ENCODE data around the gene C3orf18. TPM values are rescaled to one million over a fixed set of nuclear protein-coding genes. Genes with fewer than 3 reads are reported as not detected.
A peak's percentile ranks its signal among the peaks of the same experiment; 100 is the strongest.

C3orf18 gene
- total and polyA plus RNA-seq, 5 donors from 2014 or later = 7.4 to 11.9 (median 9.3) TPM

GRCh38 chr3:50602595-50603191 lies 35.1 kb upstream of the C3orf18 start:
- DNase-seq = peak in 1 of 3 donors; percentile 62
- peak overlapping the region; percentile 97 for H3K27ac ChIP-seq (ENCODE audit: insufficient read depth, low read length, poor library complexity, severe bottlenecking)

GRCh38 chr3:50600841-50601591 lies 33.5 kb upstream of the C3orf18 start:
- peak; percentile 57 to 67 for ATAC-seq (ENCODE audit: low read depth in 2 of 2)
- DNase-seq = peak; percentile 31 to 98 (median 53)
- Mint-ChIP-seq H3K27ac (peak overlapping the region; percentile 96 to 99 (median 97)), H3K4me3 (peak overlapping the region; percentile 81 to 97 (median 90)), H3K4me1 (peaks cover 15 to 77% (median 53%) of the 10 kb centered on the region in 4 donors), H3K9me3 (peaks cover 0 to 2% (median 0%) of the 10 kb centered on the region in 7 donors), H3K27me3 (no peaks in the 10 kb centered on the region), H3K36me3 (peaks cover 23% of the 10 kb centered on the region)
- peak overlapping the region; percentile 97 for H3K27ac ChIP-seq (ENCODE audit: insufficient read depth, low read length, poor library complexity, severe bottlenecking)
- H3K9me3 ChIP-seq (ENCODE audit: control insufficient read depth in 2 of 2, low read length in 2 of 2) = no peaks in the 10 kb centered on the region
- peaks cover 73% of the 10 kb centered on the region for H3K4me1 ChIP-seq (ENCODE audit: control insufficient read depth, insufficient read depth, low read length, poor library complexity, severe bottlenecking)
- H3K36me3 ChIP-seq (ENCODE audit: control insufficient read depth, insufficient read depth, low read length) = peaks cover 21% of the 10 kb centered on the region
- no peaks in the 10 kb centered on the region for H3K27me3 ChIP-seq (ENCODE audit: control insufficient read depth, insufficient read depth, low read length)
- H3K4me3 ChIP-seq (ENCODE audit: low read depth, low read length) = peak overlapping the region; percentile 55

More at GRCh38 chr3:50602595-50603191, 35.1 kb upstream of the C3orf18 start:
- Histone ChIP-seq H3K27me3 (ENCODE audit: control insufficient read depth, insufficient read depth, low read length) (no peaks in the 10 kb centered on the region), H3K36me3 (ENCODE audit: control insufficient read depth, insufficient read depth, low read length) (peaks cover 37% of the 10 kb centered on the region), H3K9me3 (ENCODE audit: control insufficient read depth in 2 of 2, low read length in 2 of 2) (no peaks in the 10 kb centered on the region), H3K4me1 (ENCODE audit: control insufficient read depth, insufficient read depth, low read length, poor library complexity, severe bottlenecking) (peaks cover 86% of the 10 kb centered on the region), H3K4me3 (ENCODE audit: low read depth, low read length) (peak overlapping the region; percentile 23)
- H3K4me3 Mint-ChIP-seq = peak overlapping the region; percentile 70 to 97 (median 90)
- H3K36me3 Mint-ChIP-seq = peaks cover 35% of the 10 kb centered on the region
- no peak for ATAC-seq (ENCODE audit: low read depth in 2 of 2)
- no peaks in the 10 kb centered on the region for H3K27me3 Mint-ChIP-seq
- H3K27ac Mint-ChIP-seq = peak overlapping the region; percentile 97 to 99 (median 97)
- H3K9me3 Mint-ChIP-seq = peaks cover 0 to 2% (median 0%) of the 10 kb centered on the region in 7 donors
- H3K4me1 Mint-ChIP-seq = peaks cover 22 to 93% (median 63%) of the 10 kb centered on the region in 4 donors

GRCh38 chr3:50600141-50600753 lies 32.7 kb upstream of the C3orf18 start:
- peak overlapping the region; percentile 97 for H3K27ac ChIP-seq (ENCODE audit: insufficient read depth, low read length, poor library complexity, severe bottlenecking)
- Mint-ChIP-seq H3K4me1 (peaks cover 11 to 77% (median 47%) of the 10 kb centered on the region in 4 donors), H3K27me3 (no peaks in the 10 kb centered on the region), H3K4me3 (peak overlapping the region in 3 of 4 donors; percentile 22 to 89 (median 54)), H3K36me3 (peaks cover 15% of the 10 kb centered on the region), H3K9me3 (peaks cover 0 to 2% (median 0%) of the 10 kb centered on the region in 7 donors), H3K27ac (peak overlapping the region; percentile 83 to 99 (median 97))
- peaks cover 13% of the 10 kb centered on the region for H3K36me3 ChIP-seq (ENCODE audit: control insufficient read depth, insufficient read depth, low read length)
- H3K4me1 ChIP-seq (ENCODE audit: control insufficient read depth, insufficient read depth, low read length, poor library complexity, severe bottlenecking) = peaks cover 65% of the 10 kb centered on the region
- no peak overlapping the region for H3K4me3 ChIP-seq (ENCODE audit: low read depth, low read length)
- DNase-seq (peak in 1 of 3 donors; percentile 85), ATAC-seq (ENCODE audit: low read depth in 2 of 2) (no peak)
- no peaks in the 10 kb centered on the region for H3K27me3 ChIP-seq (ENCODE audit: control insufficient read depth, insufficient read depth, low read length)
- no peaks in the 10 kb centered on the region for H3K9me3 ChIP-seq (ENCODE audit: control insufficient read depth in 2 of 2, low read length in 2 of 2)

GRCh38 chr3:50599716-50600118 lies 32.2 kb upstream of the C3orf18 start:
- Mint-ChIP-seq H3K9me3 (peaks cover 0 to 2% (median 0%) of the 10 kb centered on the region in 7 donors), H3K27ac (peak overlapping the region in 2 of 3 donors; percentile 83 to 99), H3K27me3 (no peaks in the 10 kb centered on the region), H3K36me3 (peaks cover 11% of the 10 kb centered on the region), H3K4me1 (peaks cover 11 to 77% (median 43%) of the 10 kb centered on the region in 4 donors), H3K4me3 (peak overlapping the region in 1 of 4 donors; percentile 22)
- ATAC-seq (ENCODE audit: low read depth in 2 of 2) (no peak), DNase-seq (no peak)
- Histone ChIP-seq H3K36me3 (ENCODE audit: control insufficient read depth, insufficient read depth, low read length) (peaks cover 8% of the 10 kb centered on the region), H3K4me1 (ENCODE audit: control insufficient read depth, insufficient read depth, low read length, poor library complexity, severe bottlenecking) (peaks cover 60% of the 10 kb centered on the region), H3K27me3 (ENCODE audit: control insufficient read depth, insufficient read depth, low read length) (no peaks in the 10 kb centered on the region), H3K9me3 (ENCODE audit: control insufficient read depth in 2 of 2, low read length in 2 of 2) (no peaks in the 10 kb centered on the region), H3K27ac (ENCODE audit: insufficient read depth, low read length, poor library complexity, severe bottlenecking) (peak overlapping the region; percentile 97), H3K4me3 (ENCODE audit: low read depth, low read length) (no peak overlapping the region)

GRCh38 chr3:50599115-50599715 lies 31.7 kb upstream of the C3orf18 start:
- Histone ChIP-seq H3K4me1 (ENCODE audit: control insufficient read depth, insufficient read depth, low read length, poor library complexity, severe bottlenecking) (peaks cover 55% of the 10 kb centered on the region), H3K27me3 (ENCODE audit: control insufficient read depth, insufficient read depth, low read length) (no peaks in the 10 kb centered on the region), H3K9me3 (ENCODE audit: control insufficient read depth in 2 of 2, low read length in 2 of 2) (no peaks in the 10 kb centered on the region), H3K36me3 (ENCODE audit: control insufficient read depth, insufficient read depth, low read length) (peaks cover 3% of the 10 kb centered on the region), H3K4me3 (ENCODE audit: low read depth, low read length) (no peak overlapping the region), H3K27ac (ENCODE audit: insufficient read depth, low read length, poor library complexity, severe bottlenecking) (peak overlapping the region; percentile 97)
- peaks cover 11 to 77% (median 43%) of the 10 kb centered on the region in 4 donors for H3K4me1 Mint-ChIP-seq
- H3K27ac Mint-ChIP-seq = peak overlapping the region in 2 of 3 donors; percentile 83 to 99
- DNase-seq (no peak), ATAC-seq (ENCODE audit: low read depth in 2 of 2) (no peak)
- no peaks in the 10 kb centered on the region for H3K27me3 Mint-ChIP-seq
- peaks cover 9% of the 10 kb centered on the region for H3K36me3 Mint-ChIP-seq
- H3K9me3 Mint-ChIP-seq = peaks cover 0 to 2% (median 0%) of the 10 kb centered on the region in 7 donors
- H3K4me3 Mint-ChIP-seq = peak overlapping the region in 2 of 4 donors; percentile 46 to 67

- Mint-ChIP-seq H3K27me3 (no peaks in the 10 kb centered on the region), H3K36me3 (no peaks in the 10 kb centered on the region), H3K4me3 (no peak overlapping the region), H3K4me1 (peaks cover 4 to 77% (median 30%) of the 10 kb centered on the region in 4 donors), H3K9me3 (no peaks in the 10 kb centered on the region), H3K27ac (peak overlapping the region; percentile 65 to 95 (median 94))
- peaks cover 52% of the 10 kb centered on the region for H3K4me1 ChIP-seq (ENCODE audit: control insufficient read depth, insufficient read depth, low read length, poor library complexity, severe bottlenecking)
- H3K36me3 ChIP-seq (ENCODE audit: control insufficient read depth, insufficient read depth, low read length) = no peaks in the 10 kb centered on the region
- DNase-seq = no peak
- H3K27ac ChIP-seq (ENCODE audit: insufficient read depth, low read length, poor library complexity, severe bottlenecking) = no peak overlapping the region
- no peak for ATAC-seq (ENCODE audit: low read depth in 2 of 2)
- H3K27me3 ChIP-seq (ENCODE audit: control insufficient read depth, insufficient read depth, low read length) = no peaks in the 10 kb centered on the region
- H3K9me3 ChIP-seq (ENCODE audit: control insufficient read depth in 2 of 2, low read length in 2 of 2) = no peaks in the 10 kb centered on the region
- no peak overlapping the region for H3K4me3 ChIP-seq (ENCODE audit: low read depth, low read length)
Measured at GRCh38 chr3:50594253-50594785, 26.8 kb upstream of the C3orf18 start.

- H3K36me3 ChIP-seq (ENCODE audit: control insufficient read depth, insufficient read depth, low read length) = no peaks in the 10 kb centered on the region
- H3K4me1 ChIP-seq (ENCODE audit: control insufficient read depth, insufficient read depth, low read length, poor library complexity, severe bottlenecking) = peaks cover 66% of the 10 kb centered on the region
- Mint-ChIP-seq H3K27ac (peak overlapping the region; percentile 94 to 98 (median 97)), H3K9me3 (no peaks in the 10 kb centered on the region), H3K27me3 (no peaks in the 10 kb centered on the region), H3K4me3 (peak overlapping the region in 3 of 4 donors; percentile 10 to 73 (median 41)), H3K4me1 (peaks cover 7 to 85% (median 37%) of the 10 kb centered on the region in 4 donors), H3K36me3 (no peaks in the 10 kb centered on the region)
- no peak overlapping the region for H3K4me3 ChIP-seq (ENCODE audit: low read depth, low read length)
- no peak overlapping the region for H3K27ac ChIP-seq (ENCODE audit: insufficient read depth, low read length, poor library complexity, severe bottlenecking)
- H3K27me3 ChIP-seq (ENCODE audit: control insufficient read depth, insufficient read depth, low read length) = no peaks in the 10 kb centered on the region
- ATAC-seq (ENCODE audit: low read depth in 2 of 2) = no peak
- H3K9me3 ChIP-seq (ENCODE audit: control insufficient read depth in 2 of 2, low read length in 2 of 2) = no peaks in the 10 kb centered on the region
- DNase-seq = peak in 1 of 3 donors; percentile 50
Measured at GRCh38 chr3:50592568-50592967, 25.0 kb upstream of the C3orf18 start.

Measured in CD4-positive, CD25-positive, alpha-beta regulatory T cell (primary cell).